Measurements from ENCODE around the gene NID1. TPM values are rescaled to one million over a fixed set of nuclear protein-coding genes. Genes with fewer than 3 reads are reported as not detected.

Gene NID1
- total RNA-seq, 1 experiment from 2014 or later, result 19.2 TPM

DNA sequence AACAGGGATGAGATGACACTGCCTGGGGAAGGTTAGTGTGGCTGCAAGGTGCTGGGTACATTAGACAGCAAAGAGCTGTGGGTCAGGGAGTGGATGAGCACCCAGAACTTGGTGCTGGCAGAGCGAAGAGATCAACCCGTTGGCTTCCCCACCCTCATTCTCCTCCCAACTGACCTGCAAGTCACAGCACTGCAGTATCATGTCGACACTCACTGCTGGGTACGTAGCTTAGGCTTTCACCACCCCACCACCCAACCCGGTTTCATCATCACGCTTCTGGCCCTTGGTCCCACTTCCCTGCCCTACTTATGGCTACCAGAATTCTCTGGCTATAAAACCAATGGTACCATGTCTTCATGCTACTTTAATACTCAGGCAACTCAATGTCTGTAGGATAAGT lies 124.6 kb downstream of the NID1 start (continued):
- TF ChIP-seq E2F1 (CRISPR knock-in tag; IDR thresholded peaks at IDR 0.05) (no peak), AFF4 (CRISPR knock-in tag; IDR thresholded peaks at IDR 0.05; ENCODE audit: borderline replicate concordance) (no peak), RORB (CRISPR knock-in tag; IDR thresholded peaks at IDR 0.05) (no peak), TEAD4 (CRISPR knock-in tag; IDR thresholded peaks at IDR 0.05) (no peak), FOXP1 (CRISPR knock-in tag; IDR thresholded peaks at IDR 0.05; ENCODE audit: borderline replicate concordance) (no peak)
- TF ChIP-seq, protein P1, sequence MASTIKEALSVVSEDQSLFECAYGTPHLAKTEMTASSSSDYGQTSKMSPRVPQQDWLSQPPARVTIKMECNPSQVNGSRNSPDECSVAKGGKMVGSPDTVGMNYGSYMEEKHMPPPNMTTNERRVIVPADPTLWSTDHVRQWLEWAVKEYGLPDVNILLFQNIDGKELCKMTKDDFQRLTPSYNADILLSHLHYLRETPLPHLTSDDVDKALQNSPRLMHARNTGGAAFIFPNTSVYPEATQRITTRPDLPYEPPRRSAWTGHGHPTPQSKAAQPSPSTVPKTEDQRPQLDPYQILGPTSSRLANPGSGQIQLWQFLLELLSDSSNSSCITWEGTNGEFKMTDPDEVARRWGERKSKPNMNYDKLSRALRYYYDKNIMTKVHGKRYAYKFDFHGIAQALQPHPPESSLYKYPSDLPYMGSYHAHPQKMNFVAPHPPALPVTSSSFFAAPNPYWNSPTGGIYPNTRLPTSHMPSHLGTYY (CRISPR knock-in tag; IDR thresholded peaks at IDR 0.05), result no peak

GRCh38 chr1:235939480-235939775 lies 125.5 kb downstream of the NID1 start:
- Mint-ChIP-seq H3K9me3 (no peaks in the 10 kb centered on the region), H3K4me1 (peaks cover 7% of the 10 kb centered on the region; the same call in 1 of the 2 replicates), H3K27ac (no peak overlapping the region), H3K27me3 (ENCODE audit: low read depth) (peaks cover 3% of the 10 kb centered on the region; the same call in 1 of the 2 replicates), H3K4me3 (no peak overlapping the region), H3K36me3 (no peaks in the 10 kb centered on the region)
- DNase-seq (ENCODE audit: low spot score) (no peak), ATAC-seq (no peak)
- TF ChIP-seq ZNF138 (CRISPR knock-in tag; conservative IDR thresholded peaks at IDR 0.05), result no peak
- TF ChIP-seq, protein P2, sequence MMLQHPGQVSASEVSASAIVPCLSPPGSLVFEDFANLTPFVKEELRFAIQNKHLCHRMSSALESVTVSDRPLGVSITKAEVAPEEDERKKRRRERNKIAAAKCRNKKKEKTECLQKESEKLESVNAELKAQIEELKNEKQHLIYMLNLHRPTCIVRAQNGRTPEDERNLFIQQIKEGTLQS (CRISPR knock-in tag; conservative IDR thresholded peaks at IDR 0.05), result no peak
- TF ChIP-seq RORB (CRISPR knock-in tag; IDR thresholded peaks at IDR 0.05), result no peak
- no peak for TF ChIP-seq ZNF121 (CRISPR knock-in tag; IDR thresholded peaks at IDR 0.05)
- TF ChIP-seq, protein P3, sequence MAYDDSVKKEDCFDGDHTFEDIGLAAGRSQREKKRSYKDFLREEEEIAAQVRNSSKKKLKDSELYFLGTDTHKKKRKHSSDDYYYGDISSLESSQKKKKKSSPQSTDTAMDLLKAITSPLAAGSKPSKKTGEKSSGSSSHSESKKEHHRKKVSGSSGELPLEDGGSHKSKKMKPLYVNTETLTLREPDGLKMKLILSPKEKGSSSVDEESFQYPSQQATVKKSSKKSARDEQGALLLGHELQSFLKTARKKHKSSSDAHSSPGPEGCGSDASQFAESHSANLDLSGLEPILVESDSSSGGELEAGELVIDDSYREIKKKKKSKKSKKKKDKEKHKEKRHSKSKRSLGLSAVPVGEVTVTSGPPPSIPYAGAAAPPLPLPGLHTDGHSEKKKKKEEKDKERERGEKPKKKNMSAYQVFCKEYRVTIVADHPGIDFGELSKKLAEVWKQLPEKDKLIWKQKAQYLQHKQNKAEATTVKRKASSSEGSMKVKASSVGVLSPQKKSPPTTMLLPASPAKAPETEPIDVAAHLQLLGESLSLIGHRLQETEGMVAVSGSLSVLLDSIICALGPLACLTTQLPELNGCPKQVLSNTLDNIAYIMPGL (CRISPR knock-in tag; IDR thresholded peaks at IDR 0.05), result no peak
- TF ChIP-seq FOXP1 (CRISPR knock-in tag; IDR thresholded peaks at IDR 0.05; ENCODE audit: borderline replicate concordance), result no peak
- no peak for TF ChIP-seq NFYB (CRISPR knock-in tag; conservative IDR thresholded peaks at IDR 0.05; ENCODE audit: low read depth)
- TF ChIP-seq TCF7 (CRISPR knock-in tag; IDR thresholded peaks at IDR 0.05; ENCODE audit: low read depth), result no peak
- no peak for TF ChIP-seq IRF2 (CRISPR knock-in tag; IDR thresholded peaks at IDR 0.05; ENCODE audit: borderline replicate concordance, low read depth)
- TF ChIP-seq GTF2I (CRISPR knock-in tag; conservative IDR thresholded peaks at IDR 0.05), result no peak
- TF ChIP-seq SMAD3 (CRISPR knock-in tag; IDR thresholded peaks at IDR 0.05; ENCODE audit: borderline replicate concordance), result no peak
- ChIA-PET CTCF (no interaction called here), POLR2A (no interaction called here)
